Subcutaneous adipose tissue (tissue), 4 donors: ENCODE measurements around the gene EEF1E1. TPM values are rescaled to one million over a fixed set of nuclear protein-coding genes. Genes with fewer than 3 reads are reported as not detected.

Experiments used
- total RNA-seq, 4 donors: library from RNA; depleted of rRNA; stranded (reverse); fragments of >200 nt; gene quantifications; one replicate each; pipeline ENCODE4 v1.1.0, GENCODE V29; 2016
- TF ChIP-seq, protein P1 (sequence below): fragments of 450-650 bp; IDR thresholded peaks from one replicate; pipeline ENCODE4 v1.5.1; 2016; ENCODE audit warnings: low read depth, mild to moderate bottlenecking, control low read depth, antibody characterized with exemption, moderate library complexity

The EEF1E1 gene
- total RNA-seq, 4 donors from 2014 or later: 14.3 to 28.0 (median 20.1) TPM

DNA sequence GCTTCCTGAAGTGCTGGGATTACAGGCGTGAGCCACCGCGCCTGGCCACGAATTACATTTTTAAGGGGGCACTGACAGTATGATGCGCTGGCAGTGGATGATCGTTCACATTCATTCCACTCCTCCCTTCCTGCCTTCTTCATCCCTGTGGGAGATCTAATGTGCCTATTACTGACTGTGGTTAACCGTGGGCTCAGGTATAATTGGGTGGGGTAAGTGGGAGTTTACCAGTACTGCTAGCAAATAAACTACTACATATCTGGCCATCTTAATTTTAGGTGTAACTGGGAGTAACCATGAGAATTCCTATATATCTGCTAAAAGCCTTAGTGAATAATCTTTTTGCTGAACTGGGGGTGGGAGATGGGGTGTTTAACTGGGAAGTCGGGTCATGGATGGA is 31.6 kb downstream of the EEF1E1 start:
- TF ChIP-seq, protein P1, sequence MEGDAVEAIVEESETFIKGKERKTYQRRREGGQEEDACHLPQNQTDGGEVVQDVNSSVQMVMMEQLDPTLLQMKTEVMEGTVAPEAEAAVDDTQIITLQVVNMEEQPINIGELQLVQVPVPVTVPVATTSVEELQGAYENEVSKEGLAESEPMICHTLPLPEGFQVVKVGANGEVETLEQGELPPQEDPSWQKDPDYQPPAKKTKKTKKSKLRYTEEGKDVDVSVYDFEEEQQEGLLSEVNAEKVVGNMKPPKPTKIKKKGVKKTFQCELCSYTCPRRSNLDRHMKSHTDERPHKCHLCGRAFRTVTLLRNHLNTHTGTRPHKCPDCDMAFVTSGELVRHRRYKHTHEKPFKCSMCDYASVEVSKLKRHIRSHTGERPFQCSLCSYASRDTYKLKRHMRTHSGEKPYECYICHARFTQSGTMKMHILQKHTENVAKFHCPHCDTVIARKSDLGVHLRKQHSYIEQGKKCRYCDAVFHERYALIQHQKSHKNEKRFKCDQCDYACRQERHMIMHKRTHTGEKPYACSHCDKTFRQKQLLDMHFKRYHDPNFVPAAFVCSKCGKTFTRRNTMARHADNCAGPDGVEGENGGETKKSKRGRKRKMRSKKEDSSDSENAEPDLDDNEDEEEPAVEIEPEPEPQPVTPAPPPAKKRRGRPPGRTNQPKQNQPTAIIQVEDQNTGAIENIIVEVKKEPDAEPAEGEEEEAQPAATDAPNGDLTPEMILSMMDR: no peak

DNA sequence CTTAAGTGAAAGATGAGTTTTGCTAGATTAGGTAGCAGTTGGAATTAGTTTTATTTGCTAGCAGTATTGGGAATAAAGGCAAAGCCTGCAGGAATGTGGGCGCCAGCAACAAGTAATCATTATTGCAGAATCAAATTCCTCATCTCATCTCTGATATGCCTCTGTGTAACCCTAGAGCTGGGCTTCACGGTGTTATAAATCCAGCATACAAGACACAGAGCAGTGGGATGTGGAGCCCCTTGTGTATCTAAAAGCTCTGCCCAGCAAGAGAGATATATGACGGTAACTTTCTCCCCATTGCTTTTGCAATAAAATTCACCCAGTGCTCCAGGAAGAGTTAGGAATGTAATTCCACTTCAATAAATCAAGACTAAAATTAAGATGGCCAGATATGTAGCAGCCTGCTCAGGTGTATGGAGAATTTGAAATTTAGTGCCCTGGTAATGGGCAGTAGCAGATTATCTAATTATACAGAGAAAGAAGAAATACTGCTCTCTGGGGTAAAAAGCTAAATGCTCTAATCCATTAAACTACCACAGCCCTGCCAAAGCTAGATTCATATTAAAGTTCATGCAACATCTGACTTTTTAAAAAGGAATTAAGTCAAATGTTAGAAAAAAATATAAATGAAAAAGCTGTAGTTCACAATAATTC is 32.6 kb downstream of the EEF1E1 start:
- TF ChIP-seq, protein P1: no peak

DNA sequence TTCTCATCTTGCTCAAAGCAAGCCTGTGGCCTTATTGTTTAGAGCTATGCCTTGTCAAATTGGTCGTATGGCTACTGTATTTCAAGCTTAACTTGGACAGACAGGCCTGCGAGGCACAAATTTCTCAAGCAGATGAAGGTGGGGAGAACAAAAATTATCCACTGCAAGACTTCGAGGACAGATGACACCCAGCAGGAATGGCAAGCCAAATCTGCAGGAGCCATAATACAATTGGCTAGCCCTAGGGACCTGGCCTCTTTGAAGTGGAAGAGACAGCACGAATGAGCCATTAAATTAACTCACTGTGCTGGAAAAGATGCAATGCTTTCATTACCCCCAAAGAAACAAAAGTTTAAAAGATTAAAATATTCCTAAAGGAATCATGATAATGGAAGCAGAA is 33.2 kb downstream of the EEF1E1 start:
- TF ChIP-seq, protein P1: no peak

DNA sequence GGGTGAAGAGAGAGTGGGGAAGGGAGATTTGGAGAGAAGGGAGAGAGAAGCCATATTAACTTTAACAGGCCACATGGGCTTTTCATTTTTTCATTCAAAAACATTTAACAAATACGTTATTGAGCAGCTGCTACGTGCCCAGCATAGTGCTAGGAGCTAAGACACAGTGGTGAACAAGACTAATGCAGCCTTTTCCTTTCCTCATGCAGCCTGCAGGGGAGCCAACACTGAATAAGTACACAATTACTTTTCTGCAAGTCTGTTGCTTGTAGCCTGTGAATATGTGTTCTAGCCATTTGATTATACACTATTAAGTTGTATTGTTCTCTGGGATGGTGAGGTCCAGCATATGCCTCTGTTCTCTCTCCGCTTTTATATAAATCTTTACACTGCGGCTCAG is 36.2 kb downstream of the EEF1E1 start:
- TF ChIP-seq, protein P1: no peak

DNA sequence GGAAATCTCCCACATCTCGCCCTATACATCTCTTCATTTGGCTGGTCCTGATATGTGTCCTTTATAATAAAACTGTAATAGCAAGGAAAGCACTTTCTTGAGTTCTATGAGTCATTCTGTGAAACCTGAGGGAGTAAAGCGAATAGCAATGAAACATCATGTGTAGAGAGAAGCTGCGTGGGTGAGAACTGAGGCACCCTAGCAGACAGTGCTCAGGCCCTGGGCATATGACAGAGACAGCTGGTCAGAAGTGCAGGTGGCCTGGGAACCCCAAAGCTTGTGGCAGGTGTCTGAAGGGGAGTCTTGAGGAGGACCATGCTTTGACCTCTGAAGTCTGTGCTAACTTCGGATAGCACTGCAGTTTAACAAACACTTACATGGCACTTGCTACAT is 36.8 kb downstream of the EEF1E1 start:
- TF ChIP-seq, protein P1: no peak

DNA sequence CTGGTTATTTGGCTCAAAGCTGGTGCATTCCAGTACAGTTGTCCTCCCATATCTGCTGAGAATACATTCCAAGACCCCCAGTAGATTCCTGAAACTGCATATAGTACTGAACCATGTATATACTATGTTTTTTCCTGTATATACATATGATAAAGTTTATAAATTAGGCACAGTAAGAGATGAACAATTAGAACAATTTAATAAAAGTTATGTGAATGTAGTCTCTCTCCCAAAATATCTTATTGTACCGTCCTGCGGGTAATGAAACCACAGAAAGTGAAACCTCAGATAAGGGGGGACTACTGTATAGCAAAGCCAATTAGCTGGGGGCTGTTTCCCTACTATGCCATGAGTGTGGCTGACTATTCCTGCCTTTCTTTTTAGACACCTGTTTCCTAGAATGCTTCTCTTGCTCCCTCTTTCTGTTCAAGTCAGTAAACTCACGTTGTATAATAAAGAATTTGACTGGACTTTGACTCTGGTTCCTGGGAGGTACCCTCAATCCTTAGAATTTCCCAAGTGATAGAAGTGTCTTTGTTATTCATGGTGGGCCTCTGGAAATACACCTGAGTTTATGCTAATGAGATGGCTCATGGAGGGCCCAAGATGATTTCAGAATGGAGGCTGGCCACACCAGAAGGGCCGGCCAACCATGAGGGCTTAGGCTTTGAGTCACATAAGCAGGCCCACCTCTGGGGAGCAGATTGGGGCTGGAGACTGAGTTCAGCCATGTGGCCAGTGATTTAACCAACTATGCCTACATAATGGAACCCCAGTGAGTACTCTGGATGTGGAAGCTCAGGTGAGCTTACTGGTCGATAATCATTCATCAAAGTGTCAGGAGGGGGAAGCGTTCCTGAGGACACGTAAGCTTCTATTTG is 37.5 kb downstream of the EEF1E1 start:
- TF ChIP-seq, protein P1: no peak

DNA sequence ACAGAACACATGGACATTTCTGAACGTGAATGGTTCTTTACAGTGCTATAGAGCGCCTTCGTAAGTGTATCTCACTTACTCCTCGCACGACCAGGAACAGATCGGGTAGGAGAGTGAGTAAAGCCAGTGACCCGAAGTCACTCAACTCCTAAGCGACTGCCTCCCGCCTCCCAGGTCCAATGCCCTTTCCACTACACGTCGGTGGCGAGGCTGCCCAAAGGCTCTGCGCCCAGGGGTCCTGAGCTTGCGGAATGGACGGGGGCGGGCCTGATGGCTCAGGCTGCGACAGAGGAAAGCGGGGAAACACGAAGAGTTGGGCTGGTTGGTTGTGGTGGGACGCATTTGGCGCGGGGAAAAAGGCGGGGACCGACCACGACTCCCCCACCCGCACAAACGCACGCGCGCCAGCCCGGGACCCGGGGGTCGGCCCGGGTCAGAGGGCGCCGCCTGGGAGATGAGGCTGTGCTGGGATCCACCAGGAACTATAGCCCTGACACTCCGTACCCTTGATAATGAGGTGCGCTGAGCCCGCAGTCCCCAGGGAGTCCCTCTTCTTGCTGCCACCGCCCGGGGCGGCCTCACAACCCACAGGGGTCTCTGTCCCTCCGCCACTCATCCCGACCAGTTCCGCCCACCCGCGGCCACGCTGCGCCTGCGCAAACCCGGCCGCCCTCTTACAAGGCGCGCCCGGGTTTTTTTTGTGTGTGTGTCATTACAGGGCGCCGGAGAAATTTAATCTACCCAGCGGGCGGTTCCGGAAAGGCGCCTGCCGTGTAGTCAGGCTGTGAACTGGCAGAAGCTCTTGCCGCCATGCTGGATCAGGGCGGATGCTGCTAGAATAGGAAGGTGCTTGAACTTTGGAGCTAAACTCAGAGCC is 38.3 kb downstream of the EEF1E1 start, which contains the start of gene BLOC1S5:
BLOC1S5 (minus strand) TSS at position 629 of the 877 bp plus-strand sequence; CDS start at position 616, 13 bp downstream.
- TF ChIP-seq, protein P1: peak; percentile 78
